Tibial artery (tissue), 4 donors: Measurements from ENCODE around the gene PRICKLE4.

Experiments
- DNase-seq, 2 donors: peaks; one replicate each; pipeline ENCODE4 v3.0.0-alpha.2; 2019
- H3K27ac ChIP-seq, 2 donors: fragments of 200-600 bp; sonication (generic) in 1 of 2; 1 replicate in 1 of 2; 2 replicates in 1 of 2; pipeline ENCODE4 v1.5.1; 2018 to 2019; ENCODE audit warnings: mild to moderate bottlenecking in 1 of 2
- H3K27me3 ChIP-seq, 2 donors: fragments of 200-600 bp; sonication (generic) in 1 of 2; one replicate each; pipeline versions ENCODE4 v1.5.1 to v1.6.0; 2016 to 2019
- H3K36me3 ChIP-seq, 3 donors: fragments of 200-600 bp; sonication (generic) in 2 of 3; one replicate each; pipeline ENCODE4 v1.5.1; 2016 to 2019; ENCODE audit warnings: mild to moderate bottlenecking in 2 of 3
- H3K4me1 ChIP-seq, 4 donors: fragments of 200-600 bp; sonication (generic) in 2 of 4; 1 replicate in 3 of 4; 2 replicates in 1 of 4; pipeline ENCODE4 v1.5.1; 2016 to 2019
- H3K4me3 ChIP-seq, 2 donors: fragments of 200-600 bp; sonication (generic) in 1 of 2; 1 replicate in 1 of 2; 2 replicates in 1 of 2; pipeline ENCODE4 v1.5.1; 2018 to 2019; ENCODE audit warnings: mild to moderate bottlenecking in 2 of 2
- H3K9me3 ChIP-seq, 3 donors: fragments of 200-600 bp; sonication (generic) in 1 of 3; one replicate each; pipeline ENCODE4 v1.5.1; 2016 to 2019
- CTCF ChIP-seq, 2 experiments: fragments of 200-600 bp in 1 of 2; fragments of 450-650 bp in 1 of 2; IDR thresholded peaks; one replicate each; pipeline ENCODE4 v1.5.1; 2017 to 2019; ENCODE audit warnings: antibody characterized with exemption in 2 of 2, mild to moderate bottlenecking in 1 of 2, moderate library complexity in 1 of 2
- intact Hi-C: fragments of 100-400 bp; cut with DNase I; formaldehyde crosslinking; loops from one replicate; pipeline ENCODE4 v1.15.0; 2023; ENCODE audit warnings: low total_unique reads

The PRICKLE4 gene

GRCh38 chr6:41774841-41775240 lies 5.7 kb upstream of the PRICKLE4 start:
- Histone ChIP-seq H3K27me3 (no peaks in the 10 kb centered on the region), H3K36me3 (peaks cover 40 to 75% (median 65%) of the 10 kb centered on the region in 3 donors), H3K27ac (no peak overlapping the region), H3K4me1 (peaks cover 0 to 10% (median 9%) of the 10 kb centered on the region in 4 donors), H3K9me3 (no peaks in the 10 kb centered on the region), H3K4me3 (no peak overlapping the region)
- no peak for DNase-seq
- intact Hi-C loops: no loop called here
- no peak for TF ChIP-seq CTCF (IDR thresholded peaks at IDR 0.05)

GRCh38 chr6:41775293-41775882 lies 5.2 kb upstream of the PRICKLE4 start:
- peaks cover 0 to 10% (median 9%) of the 10 kb centered on the region in 4 donors for H3K4me1 ChIP-seq
- H3K9me3 ChIP-seq: no peaks in the 10 kb centered on the region
- TF ChIP-seq CTCF (IDR thresholded peaks at IDR 0.05): no peak
- DNase-seq: no peak
- H3K27me3 ChIP-seq: no peaks in the 10 kb centered on the region
- peaks cover 38 to 70% (median 64%) of the 10 kb centered on the region in 3 donors for H3K36me3 ChIP-seq
- H3K27ac ChIP-seq: no peak overlapping the region
- no peak overlapping the region for H3K4me3 ChIP-seq
- intact Hi-C loops: no loop called here

GRCh38 chr6:41777551-41778285 lies 2.9 kb upstream of the PRICKLE4 start:
- intact Hi-C loops: no loop called here
- peaks cover 17 to 47% (median 40%) of the 10 kb centered on the region in 3 donors for H3K36me3 ChIP-seq
- peaks cover 0 to 21% (median 18%) of the 10 kb centered on the region in 4 donors for H3K4me1 ChIP-seq
- no peak for TF ChIP-seq CTCF (IDR thresholded peaks at IDR 0.05)
- no peak for DNase-seq
- no peak overlapping the region for H3K27ac ChIP-seq
- H3K4me3 ChIP-seq: no peak overlapping the region
- no peaks in the 10 kb centered on the region for H3K27me3 ChIP-seq
- H3K9me3 ChIP-seq: no peaks in the 10 kb centered on the region

- Histone ChIP-seq H3K27ac (peak overlapping the region; percentile 34 to 86), H3K27me3 (no peaks in the 10 kb centered on the region), H3K4me1 (peaks cover 0 to 22% (median 18%) of the 10 kb centered on the region in 4 donors), H3K4me3 (peak overlapping the region; percentile 75 to 80), H3K36me3 (peaks cover 12 to 35% (median 29%) of the 10 kb centered on the region in 3 donors), H3K9me3 (no peaks in the 10 kb centered on the region)
- DNase-seq: no peak
- TF ChIP-seq CTCF (IDR thresholded peaks at IDR 0.05): no peak
- intact Hi-C loops: no loop called here
Measured at GRCh38 chr6:41778895-41779294, 1.7 kb upstream of the PRICKLE4 start.

GRCh38 chr6:41779336-41779735 lies 1.2 kb upstream of the PRICKLE4 start:
- peak overlapping the region; percentile 34 to 86 for H3K27ac ChIP-seq
- no peak for TF ChIP-seq CTCF (IDR thresholded peaks at IDR 0.05)
- H3K4me1 ChIP-seq: peaks cover 0 to 22% (median 18%) of the 10 kb centered on the region in 4 donors
- peak overlapping the region; percentile 75 to 80 for H3K4me3 ChIP-seq
- no peak for DNase-seq
- intact Hi-C loops: no loop called here
- H3K36me3 ChIP-seq: peaks cover 9 to 31% (median 25%) of the 10 kb centered on the region in 3 donors
- H3K9me3 ChIP-seq: no peaks in the 10 kb centered on the region
- H3K27me3 ChIP-seq: no peaks in the 10 kb centered on the region
